ENCODE measurements around the gene NANOS2. TPM values are rescaled to one million over a fixed set of nuclear protein-coding genes. Genes with fewer than 3 reads are reported as not detected.
A peak's percentile ranks its signal among the peaks of the same experiment; 100 is the strongest.

The NANOS2 gene
- total RNA-seq, 1 donor from 2014 or later, result not detected

DNA sequence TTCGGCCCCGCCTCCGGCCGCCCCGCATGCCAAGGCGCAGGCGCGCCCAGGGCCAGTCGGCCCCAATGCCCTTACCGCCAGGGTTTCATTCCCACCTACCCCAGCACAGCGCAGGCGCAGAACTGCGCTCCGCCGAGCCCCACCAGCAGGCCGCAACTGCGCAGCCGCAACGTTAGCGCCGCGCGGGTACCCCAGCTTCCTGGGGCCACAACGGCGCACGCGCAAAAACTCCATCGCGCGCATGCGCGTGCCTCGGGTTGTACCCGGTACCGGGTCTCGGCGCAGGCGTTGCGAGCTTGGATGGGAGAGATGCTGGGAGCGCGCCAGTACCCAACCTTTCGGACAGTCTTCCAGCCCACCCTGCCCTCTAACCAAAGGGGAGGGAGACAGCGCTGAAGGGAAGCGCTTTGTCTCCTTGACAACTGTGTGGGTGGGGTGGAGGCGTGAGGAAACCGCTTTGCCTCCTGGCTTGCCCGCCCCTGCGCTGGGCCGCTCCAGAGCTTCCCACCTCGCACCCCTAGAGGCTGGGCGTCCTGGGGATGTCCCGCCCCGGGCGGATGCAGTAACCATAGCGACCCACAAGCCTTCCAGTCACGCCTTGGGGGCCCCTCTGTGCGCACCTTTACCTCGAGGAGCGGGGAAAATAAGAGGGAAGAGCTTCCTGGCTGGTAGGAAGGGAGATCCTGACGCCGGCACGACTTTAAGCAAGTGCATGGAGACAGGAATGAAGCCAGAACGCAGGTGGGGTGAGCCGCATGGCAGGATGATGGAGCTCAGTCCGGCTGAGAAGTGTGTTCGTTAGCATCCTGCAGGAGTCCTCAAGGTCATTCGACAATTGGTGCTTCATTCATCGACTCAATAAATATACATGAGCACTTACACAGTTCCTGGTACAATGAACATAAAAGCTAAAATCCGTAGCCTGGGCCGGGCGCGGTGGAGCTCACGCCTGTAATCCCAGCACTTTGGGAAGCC, 11.6 kb downstream of the NANOS2 start:
- Histone ChIP-seq H3K9me3 (no peaks in the 10 kb centered on the region), H3K4me3 (peak overlapping the region; percentile 72 to 86), H3K27ac (peak overlapping the region; percentile 39 to 57), H3K36me3 (peaks cover 16 to 17% of the 10 kb centered on the region in 2 donors), H3K27me3 (no peaks in the 10 kb centered on the region), H3K4me1 (peaks cover 7 to 9% of the 10 kb centered on the region in 2 donors)
- TF ChIP-seq, protein P1, sequence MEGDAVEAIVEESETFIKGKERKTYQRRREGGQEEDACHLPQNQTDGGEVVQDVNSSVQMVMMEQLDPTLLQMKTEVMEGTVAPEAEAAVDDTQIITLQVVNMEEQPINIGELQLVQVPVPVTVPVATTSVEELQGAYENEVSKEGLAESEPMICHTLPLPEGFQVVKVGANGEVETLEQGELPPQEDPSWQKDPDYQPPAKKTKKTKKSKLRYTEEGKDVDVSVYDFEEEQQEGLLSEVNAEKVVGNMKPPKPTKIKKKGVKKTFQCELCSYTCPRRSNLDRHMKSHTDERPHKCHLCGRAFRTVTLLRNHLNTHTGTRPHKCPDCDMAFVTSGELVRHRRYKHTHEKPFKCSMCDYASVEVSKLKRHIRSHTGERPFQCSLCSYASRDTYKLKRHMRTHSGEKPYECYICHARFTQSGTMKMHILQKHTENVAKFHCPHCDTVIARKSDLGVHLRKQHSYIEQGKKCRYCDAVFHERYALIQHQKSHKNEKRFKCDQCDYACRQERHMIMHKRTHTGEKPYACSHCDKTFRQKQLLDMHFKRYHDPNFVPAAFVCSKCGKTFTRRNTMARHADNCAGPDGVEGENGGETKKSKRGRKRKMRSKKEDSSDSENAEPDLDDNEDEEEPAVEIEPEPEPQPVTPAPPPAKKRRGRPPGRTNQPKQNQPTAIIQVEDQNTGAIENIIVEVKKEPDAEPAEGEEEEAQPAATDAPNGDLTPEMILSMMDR (IDR thresholded peaks at IDR 0.05), result no peak
- peak; percentile 88 to 99 for DNase-seq (ENCODE audit: low spot score in 2 of 2)
- intact Hi-C loops (cut with DNase I), result loop anchor here (1.0 to 2.0 kb wide), 4 partner anchors 17 to 92 kb away; partner anchors contain the start of genes CCDC61, IRF2BP1 and SYMPK

DNA sequence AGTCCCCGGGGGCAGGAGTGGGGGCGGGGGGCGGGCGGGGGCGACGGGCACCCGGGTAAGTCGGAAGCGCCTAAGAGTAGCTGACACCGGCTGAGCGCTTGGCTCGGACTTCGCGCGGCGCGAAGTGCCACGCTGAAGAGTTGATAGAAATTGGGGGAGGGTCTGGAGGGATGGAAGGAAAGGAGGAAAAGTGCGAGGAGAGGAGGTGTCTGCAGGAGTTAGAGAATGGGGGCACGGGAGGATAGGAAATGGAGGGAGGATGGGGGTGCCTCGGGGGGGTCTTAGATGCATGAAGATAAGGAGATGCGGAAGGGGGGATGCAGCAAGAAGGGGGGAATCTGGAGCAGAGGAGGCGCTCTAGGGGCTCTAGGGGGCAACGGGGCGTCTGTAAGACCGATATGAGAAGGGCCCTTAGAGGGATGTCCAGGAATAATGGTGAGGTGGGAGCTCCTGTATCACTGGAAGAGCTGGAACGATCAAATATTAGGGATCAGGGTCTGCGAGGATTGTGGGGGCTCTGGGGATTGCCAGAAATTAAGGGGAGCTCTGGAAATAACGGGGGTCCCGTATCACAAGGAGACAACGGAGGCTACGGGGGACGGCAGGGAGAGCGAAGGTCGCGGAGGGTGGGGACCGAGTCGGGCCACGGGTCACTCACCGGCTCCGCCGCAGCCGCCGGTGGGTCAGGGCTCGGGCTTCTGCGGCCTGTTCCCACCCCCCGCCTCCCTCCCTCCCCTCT, 12.5 kb downstream of the NANOS2 start, which contains the start of gene MYPOP:
Gene MYPOP, minus strand, starts transcription at position 702 of the 739 bp plus-strand sequence. CDS start 840 bp downstream, outside the sequence.
- no peak for DNase-seq (ENCODE audit: low spot score in 2 of 2)
- intact Hi-C loops (cut with DNase I), result loop anchor here (1.0 to 2.0 kb wide), 3 partner anchors 25 to 93 kb away; partner anchors contain the start of genes CCDC61 and SYMPK
- H3K9me3 ChIP-seq, result no peaks in the 10 kb centered on the region
- H3K27ac ChIP-seq, result peak within 1 kb of the TSS; percentile 39 to 57
- TF ChIP-seq, protein P1 (IDR thresholded peaks at IDR 0.05), result no peak
- H3K4me3 ChIP-seq, result peak within 1 kb of the TSS; percentile 72 to 86
- peaks cover 16 to 18% of the 10 kb centered on the region in 2 donors for H3K36me3 ChIP-seq
- H3K27me3 ChIP-seq, result no peaks in the 10 kb centered on the region
- peaks cover 7 to 9% of the 10 kb centered on the region in 2 donors for H3K4me1 ChIP-seq

DNA sequence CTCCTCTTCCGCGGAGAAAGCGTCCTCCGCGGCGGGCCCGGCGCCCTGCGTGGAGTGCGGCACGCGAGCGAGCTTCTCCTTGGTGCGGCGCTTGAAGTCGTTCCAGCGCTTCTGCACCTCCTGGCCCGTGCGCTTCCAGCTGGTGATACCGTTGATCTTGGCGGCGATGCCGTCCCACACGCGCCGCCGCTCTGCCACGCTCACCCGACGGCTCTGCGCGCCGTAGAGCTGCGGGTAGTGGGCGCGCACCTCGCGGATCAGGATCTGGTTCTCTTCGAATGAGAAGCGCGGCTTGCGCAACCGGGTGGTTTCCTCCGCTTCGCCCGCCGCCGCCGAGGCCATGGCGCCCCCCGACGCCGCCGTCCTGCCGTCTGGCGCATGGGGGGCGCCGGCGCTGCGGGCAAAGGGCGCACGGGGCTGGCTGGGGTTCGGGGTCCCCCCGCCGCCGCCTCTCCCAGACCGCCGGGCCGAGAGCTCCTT, 13.1 kb downstream of the NANOS2 start:
- Histone ChIP-seq H3K27ac (no peak overlapping the region), H3K4me1 (peaks cover 7 to 9% of the 10 kb centered on the region in 2 donors), H3K27me3 (no peaks in the 10 kb centered on the region), H3K36me3 (peaks cover 16 to 18% of the 10 kb centered on the region in 2 donors), H3K4me3 (peak overlapping the region; percentile 72 to 86), H3K9me3 (no peaks in the 10 kb centered on the region)
- peak in 1 of 2 donors; percentile 78 for DNase-seq (ENCODE audit: low spot score in 2 of 2)
- TF ChIP-seq, protein P1 (IDR thresholded peaks at IDR 0.05), result no peak
- intact Hi-C loops (cut with DNase I), result no loop called here

DNA sequence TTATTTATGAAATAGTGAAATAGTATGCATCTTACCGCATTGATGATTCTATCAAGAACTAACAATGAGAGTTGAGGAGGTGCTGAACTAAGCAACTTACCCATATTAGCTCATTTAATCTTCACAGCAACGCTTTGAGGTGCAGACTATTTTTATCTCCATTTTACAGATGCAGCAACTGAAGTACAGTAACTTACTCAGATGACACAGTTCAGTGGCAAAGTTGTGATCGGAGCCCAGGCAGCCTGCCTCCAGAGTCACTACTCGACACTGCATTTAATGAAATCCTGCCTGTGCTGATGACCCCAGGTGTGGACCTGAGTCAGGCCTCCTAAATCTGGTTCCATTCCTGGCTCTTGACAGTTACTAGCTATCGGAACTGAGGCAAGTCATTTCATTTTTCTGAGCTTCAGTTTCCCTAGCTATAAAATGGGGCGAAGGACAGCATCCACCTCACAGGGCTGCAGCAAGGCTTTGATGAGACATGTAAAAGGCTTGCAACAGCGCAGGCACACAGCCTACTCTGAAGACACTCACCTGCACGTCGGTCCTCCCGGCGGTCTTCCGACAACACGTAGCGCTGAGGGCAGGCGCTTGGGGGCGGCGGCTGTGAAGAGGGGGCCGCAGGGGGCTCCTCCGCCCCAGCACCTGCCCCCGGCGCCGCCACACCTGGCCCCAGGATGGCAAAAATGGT, 13.7 kb downstream of the NANOS2 start:
- intact Hi-C loops (cut with DNase I), result no loop called here
- H3K4me1 ChIP-seq, result peaks cover 7 to 9% of the 10 kb centered on the region in 2 donors
- peaks cover 18 to 22% of the 10 kb centered on the region in 2 donors for H3K36me3 ChIP-seq
- DNase-seq (ENCODE audit: low spot score in 2 of 2), result no peak
- no peaks in the 10 kb centered on the region for H3K27me3 ChIP-seq
- H3K27ac ChIP-seq, result no peak overlapping the region
- H3K4me3 ChIP-seq, result peak overlapping the region; percentile 72 to 86
- no peaks in the 10 kb centered on the region for H3K9me3 ChIP-seq
- TF ChIP-seq, protein P1 (IDR thresholded peaks at IDR 0.05), result no peak

All from ascending aorta (tissue), 2 donors.